AG09319 (cell line): ENCODE data around the gene ACTR8.

Experiments used
- DNase-seq: peaks from one replicate; pipeline ENCODE4 v3.0.0-alpha.2; 2010; ENCODE audit warnings: low read depth; ENCODE audit errors: extremely low read depth
- CTCF ChIP-seq: IDR thresholded peaks from 2 replicates; pipeline ENCODE4 v1.5.1; 2011; ENCODE audit warnings: low read depth, mild to moderate bottlenecking, inconsistent platforms, low read length, moderate library complexity

Gene ACTR8

GRCh38 chr3:53822331-53822741, 59.6 kb downstream of the ACTR8 start:
- DNase-seq: no peak
- TF ChIP-seq CTCF: no peak

GRCh38 chr3:53821631-53822121, 60.3 kb downstream of the ACTR8 start:
- DNase-seq: no peak
- TF ChIP-seq CTCF: no peak

GRCh38 chr3:53820756-53821580, 61.0 kb downstream of the ACTR8 start:
- DNase-seq: no peak
- no peak for TF ChIP-seq CTCF

- DNase-seq: no peak
- TF ChIP-seq CTCF: no peak
These were observed 61.9 kb downstream of the ACTR8 start for GRCh38 chr3:53820084-53820483.

- DNase-seq: no peak
- TF ChIP-seq CTCF: no peak
These were observed 62.6 kb downstream of the ACTR8 start for GRCh38 chr3:53819163-53819868.

- no peak for TF ChIP-seq CTCF
- DNase-seq: no peak
These were observed 63.5 kb downstream of the ACTR8 start for GRCh38 chr3:53818221-53819162.
